Measurements from ENCODE around the gene AVL9. TPM values are rescaled to one million over a fixed set of nuclear protein-coding genes. Genes with fewer than 3 reads are reported as not detected.

The AVL9 gene
- polyA plus RNA-seq, 1 of the 3 experiments (the other 2 are of a cell fraction) = 8.9 TPM

GRCh38 chr7:32536016-32536415 lies 40.7 kb downstream of the AVL9 start (continued):
- TF ChIP-seq PBX3 (IDR thresholded peaks at IDR 0.05) = no peak

GRCh38 chr7:32536585-32536984 lies 41.3 kb downstream of the AVL9 start:
- no peak for DNase-seq
- H3K9me3 ChIP-seq = no peaks in the 10 kb centered on the region
- H3K79me2 ChIP-seq (ENCODE audit: insufficient read depth) = peaks cover 79% of the 10 kb centered on the region
- peak overlapping the region; percentile 17; the same call in 1 of the 2 replicates for H3K4me2 ChIP-seq
- peak overlapping the region in 1 of 2 experiments; percentile 23; a peak in 2 of 4 replicates for H3K27ac ChIP-seq (ENCODE audit: low read depth in 2 of 2, low read length in 1 of 2)
- no peak overlapping the region for H3K4me3 ChIP-seq (ENCODE audit: low read depth in 2 of 2, low read length in 1 of 2)
- no peaks in the 10 kb centered on the region for H3K9me2 ChIP-seq
- no peak overlapping the region for H2AFZ ChIP-seq (ENCODE audit: low read depth)
- ChIA-PET CTCF (no interaction called here), POLR2A (no interaction called here)
- no peaks in the 10 kb centered on the region for H3K27me3 ChIP-seq (ENCODE audit: insufficient read depth)
- peaks cover 0 to 7% of the 10 kb centered on the region in 2 experiments; a peak in 3 of 4 replicates for H3K4me1 ChIP-seq (ENCODE audit: control insufficient read depth in 1 of 2, insufficient read depth in 2 of 2, low read depth in 1 of 2, low read length in 1 of 2)
- peaks cover 38% of the 10 kb centered on the region for H4K20me1 ChIP-seq (ENCODE audit: insufficient read depth)
- H3F3A ChIP-seq (replicated peaks; ENCODE audit: insufficient read depth) = peaks cover 17% of the 10 kb centered on the region
- peaks cover 4 to 7% of the 10 kb centered on the region in 2 experiments for H3K36me3 ChIP-seq (replicated peaks in 1 of 2; ENCODE audit: control insufficient read depth in 1 of 2, insufficient read depth in 2 of 2, low read length in 1 of 2)
- H3K9ac ChIP-seq = no peak overlapping the region
- WGBS (ENCODE audit: low lambda C conversion rate) = 20% methylated on average over 1 of the region's 1 CpG
- TF ChIP-seq MEF2A (IDR thresholded peaks at IDR 0.05; ENCODE audit: borderline replicate concordance, low read depth) (no peak), IRF3 (IDR thresholded peaks at IDR 0.05; ENCODE audit: low read depth, low read length) (no peak), TAF1 (IDR thresholded peaks at IDR 0.05; ENCODE audit: borderline replicate concordance, low read depth, low read length) (no peak), NFIC (IDR thresholded peaks at IDR 0.05; ENCODE audit: borderline replicate concordance) (peak; percentile 81; the same call in 1 of the 2 replicates), RXRA (IDR thresholded peaks at IDR 0.05; ENCODE audit: borderline replicate concordance, low read depth) (no peak), ELF1 (IDR thresholded peaks at IDR 0.05) (no peak), NRF1 (IDR thresholded peaks at IDR 0.05; ENCODE audit: low read depth, low read length) (no peak), CHD2 (IDR thresholded peaks at IDR 0.05; ENCODE audit: low read length, partially characterized antibody) (no peak), FOXJ3 (CRISPR knock-in tag; IDR thresholded peaks at IDR 0.05) (no peak), YY1 (IDR thresholded peaks at IDR 0.05; ENCODE audit: low read depth) (no peak), ZBTB33 (IDR thresholded peaks at IDR 0.05; ENCODE audit: borderline replicate concordance, low read depth) (no peak), EZH2phosphoT487 (IDR thresholded peaks at IDR 0.05; ENCODE audit: borderline replicate concordance, low read depth) (no peak), SMC3 (IDR thresholded peaks at IDR 0.05; ENCODE audit: low read depth, low read length) (no peak), POLR2AphosphoS5 (IDR thresholded peaks at IDR 0.05; ENCODE audit: low read depth, low read length) (no peak; the same call in 1 of the 2 replicates), RAD21 (IDR thresholded peaks at IDR 0.05; ENCODE audit: low read length) (no peak), GATA2 (CRISPR knock-in tag; IDR thresholded peaks at IDR 0.05) (no peak), FOSL2 (IDR thresholded peaks at IDR 0.05; ENCODE audit: borderline replicate concordance, low read depth) (peak; percentile 81; the same call in 1 of the 2 replicates), PBX3 (IDR thresholded peaks at IDR 0.05) (0 out of 2 replicates have a peak, but pooled peaks have one; percentile 16), RCOR1 (IDR thresholded peaks at IDR 0.05; ENCODE audit: low read length) (no peak), USF2 (IDR thresholded peaks at IDR 0.05; ENCODE audit: borderline replicate concordance, low read depth, low read length) (no peak), RFX5 (IDR thresholded peaks at IDR 0.05; ENCODE audit: low read length) (no peak), SIN3A (IDR thresholded peaks at IDR 0.05; ENCODE audit: borderline replicate concordance, low read depth, low read length) (no peak), GABPA (IDR thresholded peaks at IDR 0.05; ENCODE audit: low read depth) (no peak), USF1 (IDR thresholded peaks at IDR 0.05; ENCODE audit: borderline replicate concordance, low read depth) (no peak)
